Activated T-cell treated with anti-CD3 and anti-CD28 coated beads, Interleukin-2, amount 50 U/mL, for 72 hours (primary cell): Measurements from ENCODE around the gene PAK4. TPM values are rescaled to one million over a fixed set of nuclear protein-coding genes. Genes with fewer than 3 reads are reported as not detected.
A peak's percentile ranks its signal among the peaks of the same experiment; 100 is the strongest.

Experiments
- ATAC-seq, 2 donors: fragments of 150-1000 bp; cut with Tn5 transposase; replicated peaks in 1 of 2; 2 replicates each; pipeline ENCODE4 v1.10.0; 2021; ENCODE audit warnings: moderate library complexity in 2 of 2, mild to moderate bottlenecking in 1 of 2
- DNase-seq, 2 donors: peaks; one replicate each; pipeline ENCODE4 v3.0.0; 2021 to 2022; ENCODE audit warnings: mixed read lengths in 1 of 2
- H3K27ac Mint-ChIP-seq: one replicate; pipeline ENCODE4 v1.8.0; 2022; ENCODE audit warnings: mild to moderate bottlenecking, moderate library complexity, mixed read lengths
- H3K27me3 Mint-ChIP-seq: one replicate; pipeline ENCODE4 v1.8.0; 2022; ENCODE audit warnings: low read depth, mixed read lengths
- H3K36me3 Mint-ChIP-seq, 2 donors: one replicate each; pipeline ENCODE4 v1.8.0; 2022; ENCODE audit warnings: mixed read lengths in 2 of 2, mild to moderate bottlenecking in 1 of 2; ENCODE audit not compliant: insufficient read depth in 2 of 2
- H3K4me1 Mint-ChIP-seq: one replicate; pipeline ENCODE4 v1.8.0; 2022; ENCODE audit warnings: low read depth, mixed read lengths
- H3K4me3 Mint-ChIP-seq, 2 donors: one replicate each; pipeline ENCODE4 v1.8.0; 2022; ENCODE audit warnings: mild to moderate bottlenecking in 2 of 2, mixed read lengths in 2 of 2, moderate library complexity in 2 of 2
- H3K9me3 Mint-ChIP-seq, 2 donors: one replicate each; pipeline ENCODE4 v1.8.0; 2022; ENCODE audit warnings: mixed read lengths in 2 of 2
- total RNA-seq, 2 donors: library from RNA; stranded (reverse); gene quantifications; one replicate each; pipeline ENCODE4 v1.2.3, GENCODE V29; 2022

The PAK4 gene
- total RNA-seq, 2 donors from 2014 or later = 12.9 to 17.0 TPM

- ATAC-seq = no peak
- no peaks in the 10 kb centered on the region for H3K9me3 Mint-ChIP-seq
- H3K4me1 Mint-ChIP-seq = peaks cover 57% of the 10 kb centered on the region
- no peak overlapping the region for H3K27ac Mint-ChIP-seq
- no peak for DNase-seq
- H3K36me3 Mint-ChIP-seq = no peaks in the 10 kb centered on the region
- no peak overlapping the region for H3K4me3 Mint-ChIP-seq
- no peaks in the 10 kb centered on the region for H3K27me3 Mint-ChIP-seq
Measured at GRCh38 chr19:39127812-39128515, 2.4 kb downstream of the PAK4 start.

- no peak overlapping the region for H3K27ac Mint-ChIP-seq
- H3K4me1 Mint-ChIP-seq = peaks cover 58% of the 10 kb centered on the region
- H3K27me3 Mint-ChIP-seq = no peaks in the 10 kb centered on the region
- ATAC-seq = no peak
- no peaks in the 10 kb centered on the region for H3K36me3 Mint-ChIP-seq
- H3K9me3 Mint-ChIP-seq = no peaks in the 10 kb centered on the region
- H3K4me3 Mint-ChIP-seq = no peak overlapping the region
- DNase-seq = no peak
Measured at GRCh38 chr19:39128516-39129079, 3.0 kb downstream of the PAK4 start.

DNA sequence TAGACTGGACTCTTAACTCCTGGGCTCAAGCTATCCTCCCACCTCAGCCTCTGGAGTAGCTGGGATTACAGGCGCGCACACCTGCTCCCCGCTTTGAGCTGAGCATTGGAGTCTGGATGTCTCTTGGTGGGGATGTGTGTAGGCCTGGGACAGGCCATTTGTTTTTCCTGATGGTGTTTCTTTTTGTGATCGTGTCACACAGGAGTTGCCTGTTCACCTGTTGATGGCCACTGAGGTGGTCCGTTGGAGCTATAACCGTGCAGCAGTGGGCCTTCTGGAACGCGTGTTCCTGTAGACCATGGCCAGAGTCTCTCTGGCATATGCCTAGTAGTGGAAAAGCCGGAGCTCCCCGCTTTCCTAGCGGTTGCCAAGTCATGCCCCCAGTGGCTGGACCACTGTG, 3.5 kb downstream of the PAK4 start:
- peaks cover 56% of the 10 kb centered on the region for H3K4me1 Mint-ChIP-seq

GRCh38 chr19:39130337-39131254, 5.0 kb downstream of the PAK4 start:
- Mint-ChIP-seq H3K4me3 (no peak overlapping the region), H3K27ac (no peak overlapping the region)

More for the DNA sequence above, 3.5 kb downstream of the PAK4 start:
- ATAC-seq (no peak), DNase-seq (no peak)
- H3K4me3 Mint-ChIP-seq = no peak overlapping the region
- H3K36me3 Mint-ChIP-seq = no peaks in the 10 kb centered on the region
- no peaks in the 10 kb centered on the region for H3K27me3 Mint-ChIP-seq
- no peak overlapping the region for H3K27ac Mint-ChIP-seq
- H3K9me3 Mint-ChIP-seq = no peaks in the 10 kb centered on the region

DNA sequence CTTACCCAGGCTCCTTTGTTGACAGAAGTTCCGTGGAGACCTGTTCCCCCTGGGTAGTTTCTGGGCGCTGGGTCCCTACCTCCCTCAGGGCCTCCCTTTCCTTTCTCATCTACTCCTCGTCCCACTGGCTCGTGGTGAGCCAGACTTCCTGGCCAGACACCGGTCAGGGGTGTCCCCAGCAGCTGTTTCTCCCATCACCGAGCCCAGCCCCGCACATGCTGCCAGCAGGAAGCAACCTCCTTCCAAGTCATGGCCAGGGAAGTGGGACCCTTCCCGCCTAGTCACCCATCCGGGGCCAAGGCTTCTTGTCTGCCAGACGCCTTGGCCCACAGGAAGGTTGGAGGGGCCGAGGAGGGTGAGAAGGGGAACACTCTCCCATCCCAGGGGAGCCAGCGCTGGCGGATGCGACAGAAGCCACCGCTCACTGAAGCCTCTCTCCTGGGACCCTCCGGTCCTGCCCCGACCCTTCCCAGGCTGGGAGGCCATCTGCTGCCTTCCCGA, 5.7 kb downstream of the PAK4 start:
- ATAC-seq (no peak), DNase-seq (no peak)
- Mint-ChIP-seq H3K9me3 (no peaks in the 10 kb centered on the region), H3K36me3 (no peaks in the 10 kb centered on the region), H3K27me3 (no peaks in the 10 kb centered on the region), H3K4me3 (no peak overlapping the region), H3K27ac (no peak overlapping the region), H3K4me1 (peaks cover 45% of the 10 kb centered on the region)

More at GRCh38 chr19:39130337-39131254, 5.0 kb downstream of the PAK4 start:
- no peak for ATAC-seq
- H3K4me1 Mint-ChIP-seq = peaks cover 45% of the 10 kb centered on the region
- no peaks in the 10 kb centered on the region for H3K36me3 Mint-ChIP-seq
- no peak for DNase-seq
- no peaks in the 10 kb centered on the region for H3K9me3 Mint-ChIP-seq
- H3K27me3 Mint-ChIP-seq = no peaks in the 10 kb centered on the region

DNA sequence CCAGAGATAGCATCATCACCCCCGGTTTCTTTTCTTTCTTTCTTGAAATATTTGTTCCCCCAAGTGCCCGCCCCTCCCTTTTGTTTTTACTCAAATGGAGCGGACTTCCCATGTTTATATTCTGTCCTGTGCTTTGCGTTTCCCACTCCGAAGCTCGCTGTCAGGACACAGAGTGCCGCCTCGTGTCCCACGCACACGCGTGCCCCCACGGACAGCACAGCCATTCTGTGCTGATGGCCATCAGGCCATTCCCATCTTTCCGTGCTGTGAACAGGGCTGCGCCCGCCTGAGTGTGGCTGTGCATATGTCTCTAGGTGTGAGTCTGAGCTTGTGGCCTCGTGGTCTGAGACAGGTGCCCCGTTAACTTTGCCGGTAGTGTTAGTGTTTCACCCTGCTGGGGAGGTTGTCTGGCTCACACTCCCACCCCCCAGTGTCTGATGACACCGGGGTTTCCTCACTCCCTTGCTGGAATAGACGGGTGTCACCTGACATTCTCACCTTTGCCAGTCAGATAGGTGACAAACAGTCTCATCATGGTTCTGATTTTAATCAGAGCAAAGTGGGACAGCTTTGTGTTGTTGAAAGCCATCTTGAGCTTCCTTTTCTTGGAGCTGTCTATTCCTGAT, 6.9 kb downstream of the PAK4 start:
- Mint-ChIP-seq H3K4me1 (peaks cover 38% of the 10 kb centered on the region), H3K27me3 (no peaks in the 10 kb centered on the region), H3K27ac (peak overlapping the region; percentile 20), H3K36me3 (no peaks in the 10 kb centered on the region), H3K9me3 (no peaks in the 10 kb centered on the region), H3K4me3 (peak overlapping the region; percentile 28 to 38)
- ATAC-seq = peak; percentile 48 to 71
- peak in 1 of 2 donors; percentile 32 for DNase-seq

GRCh38 chr19:39133431-39134270, 8.1 kb downstream of the PAK4 start:
- Mint-ChIP-seq H3K4me3 (no peak overlapping the region), H3K27me3 (no peaks in the 10 kb centered on the region), H3K36me3 (no peaks in the 10 kb centered on the region), H3K9me3 (no peaks in the 10 kb centered on the region), H3K4me1 (peaks cover 37% of the 10 kb centered on the region), H3K27ac (no peak overlapping the region)
- ATAC-seq = no peak
- DNase-seq = no peak

GRCh38 chr19:39135701-39136100, 10.1 kb downstream of the PAK4 start:
- H3K4me3 Mint-ChIP-seq = no peak overlapping the region
- no peaks in the 10 kb centered on the region for H3K27me3 Mint-ChIP-seq
- no peaks in the 10 kb centered on the region for H3K36me3 Mint-ChIP-seq
- H3K4me1 Mint-ChIP-seq = peaks cover 28% of the 10 kb centered on the region
- no peak overlapping the region for H3K27ac Mint-ChIP-seq
- ATAC-seq (no peak), DNase-seq (no peak)
- H3K9me3 Mint-ChIP-seq = no peaks in the 10 kb centered on the region

GRCh38 chr19:39136225-39136940, 10.8 kb downstream of the PAK4 start:
- Mint-ChIP-seq H3K9me3 (no peaks in the 10 kb centered on the region), H3K36me3 (no peaks in the 10 kb centered on the region), H3K27ac (no peak overlapping the region), H3K4me3 (no peak overlapping the region), H3K27me3 (no peaks in the 10 kb centered on the region), H3K4me1 (peaks cover 23% of the 10 kb centered on the region)
- ATAC-seq (no peak), DNase-seq (no peak)

GRCh38 chr19:39137131-39137530, 11.5 kb downstream of the PAK4 start:
- no peaks in the 10 kb centered on the region for H3K36me3 Mint-ChIP-seq
- no peak overlapping the region for H3K27ac Mint-ChIP-seq
- H3K4me3 Mint-ChIP-seq = no peak overlapping the region
- H3K4me1 Mint-ChIP-seq = peaks cover 16% of the 10 kb centered on the region
- H3K9me3 Mint-ChIP-seq = no peaks in the 10 kb centered on the region
- no peak for DNase-seq
- no peaks in the 10 kb centered on the region for H3K27me3 Mint-ChIP-seq
- ATAC-seq = no peak

DNA sequence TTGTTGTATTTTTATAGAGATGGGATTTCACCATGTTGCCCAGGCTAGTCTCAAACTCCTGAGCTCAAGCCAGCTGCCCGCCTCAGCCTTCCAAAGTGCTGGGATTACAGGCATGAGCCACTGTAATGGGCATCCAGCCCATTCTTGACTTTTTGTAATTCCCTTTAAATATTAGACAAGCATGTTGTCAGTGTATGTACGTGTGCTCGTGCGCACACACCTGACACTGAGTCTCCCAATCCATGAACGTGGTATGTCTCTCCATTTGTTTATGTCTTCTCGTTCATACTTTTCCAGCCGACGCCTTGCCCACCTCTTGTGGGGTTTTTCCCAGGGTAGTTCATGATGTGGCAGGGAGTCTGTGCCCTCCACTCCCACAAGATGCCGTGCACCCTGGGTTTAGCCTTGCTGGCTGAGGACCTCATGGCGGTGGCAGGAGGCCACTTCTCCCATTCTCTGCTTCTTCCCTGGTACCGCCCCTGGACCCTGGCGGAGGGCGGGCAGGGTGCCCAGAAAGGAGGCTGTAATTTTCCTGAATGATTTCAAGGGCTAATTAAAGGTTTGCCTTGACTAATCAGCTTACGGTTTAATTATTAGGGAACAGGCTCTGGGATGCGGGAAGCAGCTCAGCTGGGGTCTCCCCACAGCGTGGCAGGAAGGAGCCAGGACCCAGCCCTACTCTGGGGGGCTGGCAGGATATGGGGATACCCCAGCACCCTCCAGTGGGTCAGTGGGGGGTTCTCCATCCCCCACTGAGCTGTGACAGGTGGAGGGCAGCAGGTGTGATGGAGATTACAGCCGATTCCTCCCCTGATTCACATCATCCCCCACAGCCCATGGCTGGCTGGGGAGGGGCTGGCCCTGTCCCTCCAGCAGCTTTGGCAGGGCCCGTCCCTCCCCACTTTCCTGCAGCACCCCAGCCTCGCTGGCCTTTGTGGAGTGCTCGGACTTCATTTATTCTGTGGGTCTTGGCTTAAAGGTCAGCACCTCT, 12.9 kb downstream of the PAK4 start:
- Mint-ChIP-seq H3K4me1 (peaks cover 6% of the 10 kb centered on the region), H3K9me3 (no peaks in the 10 kb centered on the region), H3K4me3 (no peak overlapping the region), H3K27me3 (no peaks in the 10 kb centered on the region), H3K36me3 (no peaks in the 10 kb centered on the region), H3K27ac (no peak overlapping the region)
- DNase-seq (no peak), ATAC-seq (no peak)
